A549 treated with AZD9567 at 1 μM for 4 hours (cell line): ENCODE measurements around the gene IPO11. TPM values are rescaled to one million over a fixed set of nuclear protein-coding genes. Genes with fewer than 3 reads are reported as not detected.

ENCODE experiments used
- total RNA-seq: library from RNA; stranded (reverse); fragments of 200-300 nt; extraction: Qiagen RNA extraction; gene quantifications from 5 replicates; pipeline ENCODE4 v1.2.3, GENCODE V29; 2022; ENCODE audit not compliant: insufficient read depth

IPO11 gene
- total RNA-seq, result 14.5 to 17.8 TPM (median 16.4 TPM) in 5 replicates

GRCh38 chr5:62412549-62413329 is at the start of gene IPO11:
Gene IPO11 (plus strand): TSS chr5:62412763. CDS start chr5:62437280, 24,517 bp downstream.

GRCh38 chr5:62403411-62404250 is 8.9 kb upstream of the IPO11 start, which contains the start of gene DIMT1:
Gene DIMT1 (minus strand): TSS chr5:62403905. CDS start chr5:62403772, 133 bp downstream.

GRCh38 chr5:62578540-62578939 is 166.0 kb downstream of the IPO11 start, which contains the start of gene LRRC70:
Gene LRRC70 (plus strand): TSS chr5:62578819. CDS start chr5:62579439, 620 bp downstream.

Other genes with a start within 250 kb of the IPO11 start
- gene KIF2A, start 106.6 kb upstream of the IPO11 start, total RNA-seq, result 29.2 to 52.7 TPM (median 37.6 TPM) in 5 replicates
- gene DIMT1, start 8.9 kb upstream of the IPO11 start, total RNA-seq, result 39.6 to 45.4 TPM (median 43.4 TPM) in 5 replicates
- gene LRRC70, start 166.1 kb downstream of the IPO11 start, total RNA-seq, result 0.10 to 0.18 TPM (median 0.16 TPM) in 3 of 5 replicates, not detected in the others